T-cell (primary cell): Measurements from ENCODE around the gene TM4SF18. TPM values are rescaled to one million over a fixed set of nuclear protein-coding genes. Genes with fewer than 3 reads are reported as not detected.
"Not testable (repeated sequence)": the region's sequence is repeated elsewhere in the genome, so short reads cannot be mapped to it uniquely, and the experiment has no call there.

Experiments used
- ATAC-seq, 4 experiments: fragments of 200-7000 bp in 3 of 4; fragments of 150-1000 bp in 1 of 4; cut with Tn5 transposase; replicated peaks in 1 of 4; 1 replicate in 3 of 4; 2 replicates in 1 of 4; pipeline ENCODE4 v1.10.0; 2021; ENCODE audit warnings: moderate library complexity in 3 of 4, mild to moderate bottlenecking in 2 of 4, moderate number of reproducible peaks in 1 of 4
- CTCF ChIA-PET, 2 donors: fragments of 300-600 bp; sonication (Branson Sonifier 250); formaldehyde crosslinking; loops; one replicate each; lab custom pipeline; 2022; ENCODE audit warnings: antibody characterized with exemption in 2 of 2; lab: Charles Lee
- POLR2A ChIA-PET, 2 donors: fragments of 300-600 bp; sonication (Branson Sonifier 250); formaldehyde crosslinking; loops; one replicate each; lab custom pipeline; 2022; ENCODE audit warnings: antibody characterized with exemption in 2 of 2; lab: Charles Lee
- DNase-seq, 35 experiments: peaks; one replicate each; pipeline versions ENCODE4 v3.0.0 to v3.0.0-alpha.2; 2013 to 2023
- H3K27ac ChIP-seq: one replicate; pipeline ENCODE4 v1.5.1; 2013; ENCODE audit warnings: low read length
- H3K27me3 ChIP-seq, 2 experiments: replicated peaks in 1 of 2; 1 replicate in 1 of 2; 2 replicates in 1 of 2; pipeline versions ENCODE4 v1.6.1 to v1.7.0; 2013; ENCODE audit warnings: low read length in 1 of 2, mixed read lengths in 1 of 2; ENCODE audit not compliant: control insufficient read depth in 2 of 2, insufficient read depth in 2 of 2; ENCODE audit errors: extremely low read depth in 1 of 2
- H3K36me3 ChIP-seq, 2 donors: 1 replicate in 1 of 2; 2 replicates in 1 of 2; pipeline versions ENCODE4 v1.6.1 to v1.7.0; 2013; ENCODE audit warnings: low read length in 1 of 2; ENCODE audit not compliant: control insufficient read depth in 2 of 2, insufficient read depth in 1 of 2; ENCODE audit errors: extremely low read depth in 1 of 2
- H3K4me1 ChIP-seq, 2 experiments: 1 replicate in 1 of 2; 2 replicates in 1 of 2; pipeline versions ENCODE4 v1.6.1 to v1.7.0; 2013; ENCODE audit warnings: low read length in 2 of 2, mixed read lengths in 1 of 2; ENCODE audit not compliant: insufficient read depth in 2 of 2, control insufficient read depth in 1 of 2; ENCODE audit errors: extremely low read depth in 1 of 2
- H3K4me3 ChIP-seq, 2 donors: 1 replicate in 1 of 2; 2 replicates in 1 of 2; pipeline versions ENCODE4 v1.5.1 to v1.7.0; 2013; ENCODE audit warnings: mild to moderate bottlenecking in 2 of 2, low read length in 1 of 2, moderate library complexity in 1 of 2; ENCODE audit not compliant: control insufficient read depth in 1 of 2; ENCODE audit errors: extremely low read depth in 1 of 2
- H3K9me3 ChIP-seq: 2 replicates; pipeline ENCODE4 v1.7.0; 2013
- H3K27ac Mint-ChIP-seq, 2 donors: one replicate each; pipeline ENCODE4 v1.8.0; 2020 to 2021; ENCODE audit warnings: mild to moderate bottlenecking in 2 of 2, mixed read lengths in 2 of 2
- H3K27me3 Mint-ChIP-seq, 2 donors: one replicate each; pipeline ENCODE4 v1.8.0; 2021 to 2022; ENCODE audit warnings: mixed read lengths in 2 of 2
- H3K36me3 Mint-ChIP-seq: one replicate; pipeline ENCODE4 v1.8.0; 2021; ENCODE audit warnings: mixed read lengths
- H3K4me1 Mint-ChIP-seq, 3 donors: one replicate each; pipeline ENCODE4 v1.8.0; 2020 to 2022; ENCODE audit warnings: mixed read lengths in 3 of 3, mild to moderate bottlenecking in 1 of 3
- H3K4me3 Mint-ChIP-seq, 3 donors: one replicate each; pipeline ENCODE4 v1.8.0; 2020 to 2022; ENCODE audit warnings: mild to moderate bottlenecking in 3 of 3, mixed read lengths in 3 of 3, moderate library complexity in 3 of 3
- H3K9me3 Mint-ChIP-seq, 3 donors: one replicate each; pipeline ENCODE4 v1.8.0; 2020 to 2022; ENCODE audit warnings: mixed read lengths in 3 of 3
- WGBS: methylation state at CpG from one replicate; pipeline ENCODE4 v1.1.5; 2013; ENCODE audit warnings: missing lambda C conversion rate; ENCODE audit not compliant: insufficient coverage; 5-methylcytosine and 5-hydroxymethylcytosine counted together
- total RNA-seq, 35 experiments: library from RNA in 6 of 35; stranded (reverse) in 6 of 35; fragments of 120-200 nt in 1 of 35; gene quantifications; one replicate each; pipeline versions ENCODE4 v1.2.1 to v1.2.4 and lab custom pipeline; 2013 to 2026

TM4SF18 gene
- total RNA-seq, 5 donors from 2014 or later (not counting 1 experiment from before 2014, with no cell fraction given), result not detected

- ATAC-seq (no peak), DNase-seq (no peak)
- Histone ChIP-seq H3K4me1 (no peaks in the 10 kb centered on the region), H3K4me3 (no peak overlapping the region), H3K36me3 (no peaks in the 10 kb centered on the region), H3K27me3 (peaks cover 0 to 5% of the 10 kb centered on the region in 2 experiments), H3K27ac (no peak overlapping the region), H3K9me3 (no peaks in the 10 kb centered on the region)
- CTCF ChIA-PET, result interaction anchor here (0.6 to 1.9 kb wide), 2 partner anchors 220 to 222 kb away, joined by 3 to 4 read pairs; no protein-coding TSS in a partner anchor
- Mint-ChIP-seq H3K4me1 (no peaks in the 10 kb centered on the region), H3K9me3 (no peaks in the 10 kb centered on the region), H3K27ac (no peak overlapping the region), H3K4me3 (no peak overlapping the region), H3K36me3 (no peaks in the 10 kb centered on the region), H3K27me3 (peaks cover 18 to 22% of the 10 kb centered on the region in 2 donors)
- 44% methylated on average over 2 of the region's 4 CpGs for WGBS
- POLR2A ChIA-PET, result no interaction called here
Observed at GRCh38 chr3:149342413-149343380, 9.3 kb upstream of the TM4SF18 start.

- H3K4me1 Mint-ChIP-seq, result no peaks in the 10 kb centered on the region
- ChIA-PET POLR2A (no interaction called here), CTCF (no interaction called here)
- Histone ChIP-seq H3K4me3 (no peak overlapping the region), H3K36me3 (no peaks in the 10 kb centered on the region), H3K27me3 (peaks cover 0 to 5% of the 10 kb centered on the region in 2 experiments), H3K9me3 (no peaks in the 10 kb centered on the region), H3K27ac (no peak overlapping the region), H3K4me1 (no peaks in the 10 kb centered on the region)
- no peak overlapping the region for H3K27ac Mint-ChIP-seq
- no peaks in the 10 kb centered on the region for H3K9me3 Mint-ChIP-seq
- ATAC-seq (no peak), DNase-seq (no peak)
- WGBS, result no CpG with 5 or more reads among the region's 1 CpG
- peaks cover 17 to 18% of the 10 kb centered on the region in 2 donors for H3K27me3 Mint-ChIP-seq
- H3K36me3 Mint-ChIP-seq, result no peaks in the 10 kb centered on the region
- no peak overlapping the region for H3K4me3 Mint-ChIP-seq
Observed at GRCh38 chr3:149340310-149340933, 7.0 kb upstream of the TM4SF18 start.

GRCh38 chr3:149339931-149340309, 6.5 kb upstream of the TM4SF18 start:
- H3K36me3 Mint-ChIP-seq, result no peaks in the 10 kb centered on the region
- POLR2A ChIA-PET, result no interaction called here
- peaks cover 0 to 5% of the 10 kb centered on the region in 2 experiments for H3K27me3 ChIP-seq

GRCh38 chr3:149337486-149337885, 4.0 kb upstream of the TM4SF18 start:
- H3K27ac Mint-ChIP-seq, result not testable (repeated sequence)

More at GRCh38 chr3:149339931-149340309, 6.5 kb upstream of the TM4SF18 start:
- Mint-ChIP-seq H3K9me3 (no peaks in the 10 kb centered on the region), H3K27me3 (peaks cover 17 to 18% of the 10 kb centered on the region in 2 donors), H3K4me1 (no peaks in the 10 kb centered on the region), H3K27ac (no peak overlapping the region), H3K4me3 (no peak overlapping the region)
- no peak overlapping the region for H3K4me3 ChIP-seq
- 11% methylated on average over 1 of the region's 5 CpGs for WGBS
- DNase-seq (no peak), ATAC-seq (no peak)
- CTCF ChIA-PET, result no interaction called here
- no peaks in the 10 kb centered on the region for H3K4me1 ChIP-seq
- no peaks in the 10 kb centered on the region for H3K36me3 ChIP-seq
- H3K27ac ChIP-seq, result no peak overlapping the region
- H3K9me3 ChIP-seq, result no peaks in the 10 kb centered on the region

DNA sequence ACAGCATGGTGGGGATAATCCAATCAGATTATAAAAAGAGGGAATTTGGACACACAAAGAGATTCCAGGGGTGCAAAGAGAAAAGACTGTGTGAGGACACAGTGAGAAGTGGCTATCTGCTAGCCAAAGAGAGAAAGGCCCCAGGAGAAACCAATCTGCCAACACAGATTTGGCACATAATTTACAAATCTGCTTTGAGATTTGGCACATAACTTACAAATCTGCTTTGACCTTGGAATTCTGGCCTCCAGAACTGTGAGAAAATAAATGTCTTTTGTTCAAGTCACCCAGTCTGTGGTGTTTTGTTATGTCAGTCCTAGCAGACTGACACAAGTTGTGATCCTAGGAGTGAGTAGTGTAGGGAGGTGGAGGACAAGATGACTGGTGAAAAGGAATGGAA, 3.5 kb upstream of the TM4SF18 start:
- H3K4me3 Mint-ChIP-seq, result no peak overlapping the region
- peaks cover 17 to 18% of the 10 kb centered on the region in 2 donors for H3K27me3 Mint-ChIP-seq
- H3K4me3 ChIP-seq, result no peak overlapping the region
- CTCF ChIA-PET, result no interaction called here
- H3K4me1 Mint-ChIP-seq, result no peaks in the 10 kb centered on the region
- no peaks in the 10 kb centered on the region for H3K27me3 ChIP-seq
- H3K27ac Mint-ChIP-seq, result no peak overlapping the region
- H3K36me3 Mint-ChIP-seq, result no peaks in the 10 kb centered on the region
- H3K9me3 ChIP-seq, result no peaks in the 10 kb centered on the region
- H3K9me3 Mint-ChIP-seq, result no peaks in the 10 kb centered on the region
- no peak for DNase-seq
- no peak overlapping the region for H3K27ac ChIP-seq
- H3K36me3 ChIP-seq, result no peaks in the 10 kb centered on the region
- ATAC-seq, result no peak
- POLR2A ChIA-PET, result no interaction called here
- no peaks in the 10 kb centered on the region for H3K4me1 ChIP-seq

More at GRCh38 chr3:149337486-149337885, 4.0 kb upstream of the TM4SF18 start:
- H3K27me3 ChIP-seq, H3K4me1 Mint-ChIP-seq, ATAC-seq, H3K4me3 ChIP-seq, H3K9me3 Mint-ChIP-seq, H3K4me1 ChIP-seq, POLR2A ChIA-PET, H3K9me3 ChIP-seq, H3K27ac ChIP-seq, DNase-seq, H3K4me3 Mint-ChIP-seq, H3K36me3 Mint-ChIP-seq, CTCF ChIA-PET, H3K36me3 ChIP-seq: not testable (repeated sequence)
- no CpG with 5 or more reads among the region's 1 CpG for WGBS
- H3K27me3 Mint-ChIP-seq, result peaks cover 18% of the 10 kb centered on the region in 2 donors

DNA sequence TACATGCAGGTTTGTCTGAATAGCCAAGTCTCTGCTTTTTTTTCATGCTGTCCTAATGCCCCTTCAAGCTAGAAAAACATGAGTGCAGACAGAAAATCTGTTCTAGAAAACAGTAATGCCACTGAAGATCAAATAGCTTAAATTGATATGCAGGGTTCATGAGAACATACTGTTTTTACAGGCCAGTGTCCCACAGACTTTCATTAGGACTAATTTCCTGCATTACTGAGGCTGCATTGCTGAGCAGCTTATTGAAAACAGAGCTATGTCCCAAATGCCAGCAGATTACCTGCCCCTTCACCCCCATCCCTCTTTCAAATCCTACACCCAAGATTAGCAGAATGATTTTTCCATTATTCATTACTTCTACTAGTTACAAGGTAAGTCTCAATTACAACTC, 665 bp downstream of the TM4SF18 start:
- Histone ChIP-seq H3K36me3 (no peaks in the 10 kb centered on the region), H3K27ac (no peak overlapping the region), H3K27me3 (no peaks in the 10 kb centered on the region), H3K9me3 (no peaks in the 10 kb centered on the region), H3K4me3 (no peak overlapping the region), H3K4me1 (no peaks in the 10 kb centered on the region)
- H3K36me3 Mint-ChIP-seq, result no peaks in the 10 kb centered on the region
- DNase-seq (no peak), ATAC-seq (no peak)
- POLR2A ChIA-PET, result no interaction called here
- CTCF ChIA-PET, result no interaction called here
- H3K27me3 Mint-ChIP-seq, result peaks cover 6 to 7% of the 10 kb centered on the region in 2 donors
- no peaks in the 10 kb centered on the region for H3K9me3 Mint-ChIP-seq
- H3K4me1 Mint-ChIP-seq, result no peaks in the 10 kb centered on the region
- H3K4me3 Mint-ChIP-seq, result no peak overlapping the region
- no peak overlapping the region for H3K27ac Mint-ChIP-seq
